Natural killer cell (primary cell): Measurements from ENCODE around the gene ADCY5. TPM values are rescaled to one million over a fixed set of nuclear protein-coding genes. Genes with fewer than 3 reads are reported as not detected.

Source experiments
- ATAC-seq, 3 donors: fragments of 150-1000 bp in 2 of 3; fragments of 200-7000 bp in 1 of 3; cut with Tn5 transposase; 1 replicate in 1 of 3; 2 replicates in 2 of 3; pipeline ENCODE4 v1.10.0; 2021; ENCODE audit warnings: mild to moderate bottlenecking in 2 of 3, moderate library complexity in 2 of 3
- DNase-seq, 2 donors: peaks; one replicate each; pipeline versions ENCODE4 v3.0.0 to v3.0.0-alpha.2; 2013 to 2021; ENCODE audit warnings: mixed read lengths in 1 of 2
- H3K27ac ChIP-seq: one replicate; pipeline ENCODE4 v1.5.1; 2013; ENCODE audit warnings: mild to moderate bottlenecking, low read length
- H3K27me3 ChIP-seq: one replicate; pipeline ENCODE4 v1.6.1; 2013; ENCODE audit warnings: low read length; ENCODE audit not compliant: control insufficient read depth, insufficient read depth
- H3K36me3 ChIP-seq: one replicate; pipeline ENCODE4 v1.6.1; 2013; ENCODE audit warnings: low read length; ENCODE audit not compliant: control insufficient read depth, insufficient read depth
- H3K4me1 ChIP-seq: one replicate; pipeline ENCODE4 v1.6.1; 2013; ENCODE audit warnings: low read length; ENCODE audit not compliant: control insufficient read depth, insufficient read depth
- H3K4me3 ChIP-seq: one replicate; pipeline ENCODE4 v1.5.1; 2013; ENCODE audit warnings: low read length
- H3K9me3 ChIP-seq: one replicate; pipeline ENCODE4 v1.6.1; 2013; ENCODE audit warnings: low read length; ENCODE audit not compliant: control insufficient read depth, insufficient read depth
- H3K27ac Mint-ChIP-seq, 2 donors: one replicate each; pipeline ENCODE4 v1.8.0; 2022; ENCODE audit warnings: mild to moderate bottlenecking in 2 of 2, mixed read lengths in 2 of 2, moderate library complexity in 1 of 2
- H3K27me3 Mint-ChIP-seq, 2 donors: one replicate each; pipeline ENCODE4 v1.8.0; 2022; ENCODE audit warnings: low read depth in 2 of 2, mixed read lengths in 2 of 2
- H3K36me3 Mint-ChIP-seq: one replicate; pipeline ENCODE4 v1.8.0; 2022; ENCODE audit warnings: mixed read lengths
- H3K4me1 Mint-ChIP-seq, 2 donors: one replicate each; pipeline ENCODE4 v1.8.0; 2022; ENCODE audit warnings: mixed read lengths in 2 of 2
- H3K4me3 Mint-ChIP-seq: one replicate; pipeline ENCODE4 v1.8.0; 2022; ENCODE audit warnings: mild to moderate bottlenecking, moderate library complexity, mixed read lengths
- H3K9me3 Mint-ChIP-seq, 2 donors: one replicate each; pipeline ENCODE4 v1.8.0; 2022; ENCODE audit warnings: mixed read lengths in 2 of 2
- CTCF ChIP-seq: fragments of 200-600 bp; IDR thresholded peaks from one replicate; pipeline ENCODE4 v1.8.0; 2022; ENCODE audit warnings: antibody characterized with exemption
- WGBS: methylation state at CpG from one replicate; pipeline ENCODE4 v1.1.7; 2013; ENCODE audit warnings: missing lambda C conversion rate; ENCODE audit not compliant: insufficient coverage; 5-methylcytosine and 5-hydroxymethylcytosine counted together
- intact Hi-C: fragments of 100-400 bp; cut with micrococcal nuclease; formaldehyde crosslinking; loops from one replicate; pipeline ENCODE4 v1.14.2; 2022
- total RNA-seq, 4 donors: library from RNA; stranded (reverse); fragments of 120-200 nt in 1 of 4; gene quantifications; one replicate each; pipeline versions ENCODE4 v1.2.3 to v1.2.4, GENCODE V29; 2013 to 2022

Gene ADCY5
- total RNA-seq, 3 donors from 2014 or later (not counting 1 experiment from before 2014, with no cell fraction given) = not detected

- Histone ChIP-seq H3K27me3 (no peaks in the 10 kb centered on the region), H3K36me3 (no peaks in the 10 kb centered on the region), H3K9me3 (no peaks in the 10 kb centered on the region), H3K4me3 (no peak overlapping the region), H3K4me1 (no peaks in the 10 kb centered on the region), H3K27ac (no peak overlapping the region)
- Mint-ChIP-seq H3K9me3 (no peaks in the 10 kb centered on the region), H3K27ac (no peak overlapping the region), H3K4me3 (no peak overlapping the region), H3K27me3 (peaks cover 24 to 25% of the 10 kb centered on the region in 2 donors), H3K36me3 (no peaks in the 10 kb centered on the region), H3K4me1 (no peaks in the 10 kb centered on the region)
- intact Hi-C loops = no loop called here
- no peak for ATAC-seq
- DNase-seq = no peak
- TF ChIP-seq CTCF = no peak
- 85% methylated on average over 4 of the region's 4 CpGs for WGBS
Measured at GRCh38 chr3:123351501-123351900, 97.4 kb downstream of the ADCY5 start.

- H3K27ac ChIP-seq = no peak overlapping the region
- TF ChIP-seq CTCF = no peak
- no peak overlapping the region for H3K4me3 ChIP-seq
- WGBS = 75% methylated on average over 6 of the region's 6 CpGs
- ATAC-seq (no peak), DNase-seq (no peak)
- Mint-ChIP-seq H3K27ac (no peak overlapping the region), H3K4me1 (no peaks in the 10 kb centered on the region), H3K36me3 (no peaks in the 10 kb centered on the region), H3K27me3 (peaks cover 21 to 25% of the 10 kb centered on the region in 2 donors), H3K9me3 (no peaks in the 10 kb centered on the region), H3K4me3 (no peak overlapping the region)
- H3K27me3 ChIP-seq = no peaks in the 10 kb centered on the region
- H3K4me1 ChIP-seq = no peaks in the 10 kb centered on the region
- intact Hi-C loops = no loop called here
- no peaks in the 10 kb centered on the region for H3K36me3 ChIP-seq
- no peaks in the 10 kb centered on the region for H3K9me3 ChIP-seq
Measured at GRCh38 chr3:123350971-123351370, 97.9 kb downstream of the ADCY5 start.

GRCh38 chr3:123349566-123350435 is 99.1 kb downstream of the ADCY5 start:
- Mint-ChIP-seq H3K27ac (no peak overlapping the region), H3K36me3 (no peaks in the 10 kb centered on the region), H3K9me3 (no peaks in the 10 kb centered on the region), H3K4me3 (no peak overlapping the region), H3K4me1 (no peaks in the 10 kb centered on the region), H3K27me3 (peaks cover 16 to 28% of the 10 kb centered on the region in 2 donors)
- Histone ChIP-seq H3K27ac (no peak overlapping the region), H3K27me3 (no peaks in the 10 kb centered on the region), H3K9me3 (no peaks in the 10 kb centered on the region), H3K4me3 (no peak overlapping the region), H3K36me3 (no peaks in the 10 kb centered on the region), H3K4me1 (no peaks in the 10 kb centered on the region)
- no peak for ATAC-seq
- WGBS = 76% methylated on average over 15 of the region's 15 CpGs
- intact Hi-C loops = no loop called here
- DNase-seq = no peak
- no peak for TF ChIP-seq CTCF

GRCh38 chr3:123349201-123349535 is 99.7 kb downstream of the ADCY5 start:
- no peak overlapping the region for H3K4me3 Mint-ChIP-seq
- 81% methylated on average over 9 of the region's 9 CpGs for WGBS

More at GRCh38 chr3:123349201-123349535, 99.7 kb downstream of the ADCY5 start:
- no peaks in the 10 kb centered on the region for H3K4me1 Mint-ChIP-seq
- ATAC-seq = no peak
- peaks cover 12 to 24% of the 10 kb centered on the region in 2 donors for H3K27me3 Mint-ChIP-seq
- no peaks in the 10 kb centered on the region for H3K4me1 ChIP-seq
- no peak overlapping the region for H3K27ac Mint-ChIP-seq
- H3K9me3 Mint-ChIP-seq = no peaks in the 10 kb centered on the region
- no peaks in the 10 kb centered on the region for H3K27me3 ChIP-seq
- DNase-seq = no peak
- no peak overlapping the region for H3K27ac ChIP-seq
- no peak for TF ChIP-seq CTCF
- no peaks in the 10 kb centered on the region for H3K9me3 ChIP-seq
- intact Hi-C loops = no loop called here
- no peaks in the 10 kb centered on the region for H3K36me3 Mint-ChIP-seq
- no peaks in the 10 kb centered on the region for H3K36me3 ChIP-seq
- H3K4me3 ChIP-seq = no peak overlapping the region
